ENCODE results near the gene LPA.
"Not testable (repeated sequence)": the region's sequence is repeated elsewhere in the genome, so short reads cannot be mapped to it uniquely, and the experiment has no call there.

LPA gene

DNA sequence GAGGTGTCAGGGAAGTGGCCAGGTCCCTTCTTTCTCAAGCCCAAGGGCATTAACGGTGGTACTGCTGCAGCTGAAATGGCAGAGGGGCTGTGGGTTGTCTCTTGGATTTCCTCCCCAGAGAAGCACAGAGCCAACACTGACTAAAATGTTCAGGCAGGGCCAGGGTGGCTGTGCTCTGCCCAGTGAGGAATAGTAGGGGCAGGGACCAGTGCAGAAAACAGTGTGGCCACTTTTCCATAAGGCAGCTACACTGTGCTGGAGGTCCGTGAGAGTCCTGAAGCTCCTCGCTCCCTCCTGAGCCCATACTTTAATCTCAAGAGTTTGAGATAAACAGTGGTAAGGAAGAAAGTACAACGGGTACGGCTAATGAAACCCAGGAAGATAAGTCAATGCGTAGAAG lies 4.5 kb downstream of the LPA start:
- DNase-seq: no peak

DNA sequence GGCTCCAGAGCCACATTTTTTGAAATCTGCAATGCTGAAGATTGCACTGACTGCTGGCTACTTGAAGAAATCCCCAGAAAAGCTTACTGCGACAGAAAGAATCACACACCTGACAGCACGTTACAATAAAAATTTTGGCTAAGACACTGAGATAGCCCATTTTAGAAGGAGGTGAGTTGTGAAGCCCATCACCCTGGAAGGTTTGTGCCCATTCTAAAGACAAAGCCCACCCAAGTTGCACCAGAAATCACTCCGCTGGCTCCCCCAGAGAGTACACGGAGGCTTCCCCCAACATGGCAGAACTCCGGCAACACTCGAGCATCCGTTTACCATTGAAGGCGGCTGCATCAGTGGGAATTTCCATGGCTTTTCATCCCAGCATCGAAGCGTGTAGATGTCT lies 29.4 kb downstream of the LPA start:
- peak; percentile 57 for DNase-seq

DNA sequence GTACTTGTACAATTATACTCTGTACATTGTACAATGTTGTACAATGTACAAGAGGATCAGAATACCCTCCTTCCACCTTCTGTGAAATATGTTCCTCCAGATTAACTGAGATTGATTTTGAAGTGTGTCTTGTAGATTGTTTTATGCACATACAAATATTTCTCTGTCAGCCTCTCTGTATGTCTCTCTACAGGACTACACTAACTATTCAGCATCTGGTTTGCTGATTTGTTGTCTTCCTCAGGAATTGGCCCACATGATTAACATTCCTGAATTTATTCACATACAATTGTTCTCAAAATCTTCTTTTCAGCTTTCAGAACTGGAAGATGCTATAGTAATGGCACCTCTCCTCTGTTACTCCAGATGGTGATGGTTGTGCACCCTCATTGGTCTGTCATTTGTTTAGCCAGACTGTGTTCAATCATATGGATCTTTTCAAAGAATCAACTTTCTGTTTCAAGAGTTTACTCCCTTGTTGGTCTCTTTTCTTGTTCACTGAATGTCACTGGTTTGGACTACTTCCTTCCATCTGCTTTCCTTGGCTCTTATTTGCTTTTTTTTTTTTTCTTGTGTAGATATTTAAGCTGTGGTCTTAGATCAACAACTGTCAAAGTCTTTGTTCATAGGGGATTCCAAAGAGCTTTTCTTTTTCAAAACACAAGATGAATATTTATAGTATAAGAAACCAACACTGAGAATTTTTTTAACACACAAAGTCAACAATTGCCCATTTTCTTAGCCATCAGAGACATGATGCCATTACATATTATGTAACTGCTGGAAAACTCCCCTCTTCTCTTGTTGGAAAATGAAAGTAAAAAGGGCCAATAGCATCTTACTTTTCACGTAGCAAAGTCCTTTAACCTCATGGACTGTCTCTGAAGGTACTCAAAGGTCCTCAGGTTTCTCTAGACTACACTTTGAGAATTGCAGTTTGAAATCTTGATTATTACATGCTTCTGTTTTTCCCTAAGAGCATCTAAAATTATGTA lies 67.9 kb downstream of the LPA start:
- no peak for DNase-seq

DNA sequence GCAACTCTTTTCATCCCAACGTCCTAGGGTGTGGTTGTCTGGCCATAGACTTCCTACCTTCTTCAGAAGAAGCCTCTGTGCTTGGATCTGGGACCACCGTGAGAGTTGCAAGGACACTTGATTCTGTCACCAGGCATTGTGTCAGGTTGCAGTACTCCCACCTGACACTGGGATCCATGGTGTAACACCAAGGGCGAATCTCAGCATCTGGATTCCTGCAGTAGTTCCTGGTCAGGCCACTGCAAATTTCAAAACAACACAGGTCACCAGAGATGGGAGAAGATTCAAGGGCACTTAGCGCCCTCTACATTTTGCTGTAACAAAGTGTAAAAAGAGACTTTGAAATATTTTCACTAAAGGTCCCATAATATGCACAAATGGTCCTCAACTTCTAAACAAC lies 68.8 kb downstream of the LPA start:
- DNase-seq: not testable (repeated sequence)

DNA sequence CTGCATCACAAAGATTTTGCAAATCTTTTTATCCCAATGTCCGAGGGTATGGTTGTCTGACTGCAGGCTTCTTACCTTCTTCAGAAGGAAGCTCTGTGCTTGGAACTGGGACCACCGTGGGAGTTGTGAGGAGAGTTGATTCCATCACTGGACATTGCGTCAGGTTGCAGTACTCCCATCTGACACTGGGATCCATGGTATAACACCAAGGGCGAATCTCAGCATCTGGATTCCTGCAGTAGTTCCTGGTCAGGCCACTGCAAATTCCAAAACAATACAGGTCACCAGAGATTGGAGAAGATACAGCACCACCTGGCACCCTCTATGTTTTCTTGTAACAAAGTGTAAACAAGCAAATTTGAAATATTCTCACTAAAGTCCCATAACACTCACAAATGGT lies 77.7 kb downstream of the LPA start:
- DNase-seq: no peak

DNA sequence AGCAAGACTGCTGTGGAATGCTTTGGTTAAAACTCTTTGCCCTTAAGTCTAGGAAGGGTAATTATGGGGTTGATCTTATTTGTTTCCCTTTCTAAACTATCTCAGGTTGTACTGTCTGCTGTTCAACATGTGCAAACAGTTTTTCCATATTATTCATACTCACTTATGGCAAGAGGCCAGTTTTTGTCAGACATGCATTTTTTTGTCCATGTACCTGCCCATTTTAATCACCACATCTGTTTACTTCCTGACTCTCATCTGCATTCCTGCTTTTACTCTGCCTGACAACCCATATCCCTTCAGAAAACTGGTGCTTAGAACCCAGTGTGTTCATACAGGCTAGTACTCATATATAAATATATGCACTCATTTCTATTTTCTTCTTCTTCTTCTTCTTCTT lies 80.3 kb downstream of the LPA start:
- DNase-seq: no peak

DNA sequence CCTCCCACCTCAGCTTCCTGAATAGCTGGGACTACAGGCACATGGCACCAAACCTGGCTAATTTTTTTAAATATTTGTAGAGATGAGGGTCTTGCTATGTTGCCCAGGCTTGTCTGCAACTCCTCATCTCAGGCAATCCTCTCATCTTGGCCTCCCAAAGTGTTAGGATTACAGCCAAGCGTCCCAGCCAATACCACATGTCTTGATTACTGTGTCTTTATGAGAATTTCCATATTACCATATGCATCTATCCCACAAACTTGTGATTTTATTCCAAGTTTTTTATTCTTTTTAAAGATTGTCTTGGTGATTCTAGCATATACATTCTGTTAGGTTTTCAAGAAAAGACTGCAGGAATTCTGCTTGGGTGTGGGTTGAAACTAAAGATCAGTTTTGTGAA lies 82.7 kb downstream of the LPA start:
- DNase-seq: no peak

DNA sequence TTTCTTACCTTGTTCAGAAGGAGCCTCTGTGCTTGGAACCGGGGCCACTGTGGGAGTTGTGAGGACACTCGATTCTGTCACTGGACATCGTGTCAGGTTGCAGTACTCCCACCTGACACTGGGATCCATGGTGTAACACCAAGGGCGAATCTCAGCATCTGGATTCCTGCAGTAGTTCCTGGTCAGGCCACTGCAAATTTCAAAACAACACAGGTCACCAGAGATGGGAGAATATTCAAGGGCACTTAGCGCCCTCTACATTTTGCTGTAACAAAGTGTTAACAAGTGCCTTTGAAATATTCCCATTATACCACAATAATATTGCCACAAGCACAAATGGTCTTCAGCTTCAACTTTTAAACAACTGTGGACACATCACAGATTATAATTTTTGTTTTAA lies 85.6 kb downstream of the LPA start:
- DNase-seq: not testable (repeated sequence)

DNA sequence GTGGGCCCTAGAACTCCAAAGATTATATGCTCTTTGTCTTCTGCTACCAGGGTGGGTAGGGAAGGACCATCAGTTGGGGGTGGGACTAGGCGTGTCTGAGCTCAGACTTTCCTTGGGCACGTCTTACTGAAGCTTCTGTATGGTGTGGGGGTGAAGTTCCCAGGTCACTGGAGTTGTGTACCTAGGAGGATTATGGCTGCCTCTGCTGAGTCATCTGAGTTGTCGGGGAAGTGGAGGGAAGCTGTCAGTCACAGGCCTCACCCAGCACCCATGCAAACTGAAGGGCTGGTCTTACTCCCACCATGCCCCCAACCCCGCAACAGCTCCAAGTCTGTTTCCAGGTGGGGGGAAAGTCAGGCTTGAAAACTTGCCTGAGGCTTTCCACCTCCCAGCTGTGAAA lies 90.1 kb downstream of the LPA start:
- no peak for DNase-seq

DNA sequence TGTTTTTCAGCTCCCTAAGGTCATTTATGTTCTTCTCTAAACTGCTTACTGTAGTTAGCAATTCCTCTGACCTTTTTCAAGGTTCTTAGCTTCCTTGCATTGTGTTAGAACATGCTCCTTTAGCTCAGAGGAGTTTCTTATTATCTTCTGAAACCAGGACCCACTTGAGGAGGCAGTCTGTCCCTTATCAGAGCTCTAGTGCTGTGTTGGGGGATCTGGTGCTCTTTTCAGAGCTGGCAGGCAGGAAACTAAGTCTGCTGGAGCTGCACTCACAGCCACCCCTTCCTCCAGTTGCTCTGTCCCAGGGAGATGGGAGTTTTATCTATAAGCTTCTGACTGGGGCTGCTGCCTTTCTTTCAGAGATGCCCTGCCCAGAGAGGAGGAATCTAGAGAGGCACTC lies 92.9 kb downstream of the LPA start:
- DNase-seq: not testable (repeated sequence)

DNA sequence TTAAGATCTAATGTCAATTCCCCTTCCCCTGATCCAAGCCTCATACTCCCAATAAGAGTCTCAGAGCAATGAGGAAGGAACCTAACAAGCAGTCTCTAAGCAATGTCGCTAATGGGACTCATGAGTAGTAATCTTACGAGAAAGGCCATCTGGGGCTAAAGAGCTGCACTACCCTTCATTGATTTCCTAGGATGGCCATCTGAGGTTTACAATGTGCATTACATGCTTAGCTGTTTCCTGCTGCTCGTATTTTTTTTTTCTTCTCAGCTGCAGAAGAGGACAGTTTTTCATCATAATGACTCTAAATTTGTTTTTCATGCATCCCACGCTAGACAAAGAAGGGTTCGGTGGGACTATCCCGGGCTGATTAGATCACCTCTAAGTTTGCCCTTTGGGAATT lies 119.3 kb downstream of the LPA start:
- no peak for DNase-seq

DNA sequence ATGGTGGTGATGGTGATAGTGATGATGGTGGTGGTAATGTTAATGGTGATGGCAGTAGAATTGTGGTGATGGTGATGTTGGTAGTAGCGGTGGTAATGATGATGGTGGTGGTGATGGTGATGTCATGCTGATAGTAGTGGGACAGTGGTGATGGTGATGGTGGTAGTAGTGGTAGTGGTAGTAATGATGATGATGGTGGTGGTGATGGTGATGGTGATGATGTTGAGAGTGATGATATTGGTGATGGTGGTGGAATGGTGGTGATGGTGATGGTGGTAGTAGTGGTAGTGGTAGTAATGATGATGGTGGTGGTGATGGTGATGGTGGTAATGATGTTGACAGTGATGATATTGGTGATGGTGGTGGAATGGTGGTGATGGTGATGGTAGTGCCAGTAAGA lies 128.8 kb downstream of the LPA start:
- DNase-seq: no peak

DNA sequence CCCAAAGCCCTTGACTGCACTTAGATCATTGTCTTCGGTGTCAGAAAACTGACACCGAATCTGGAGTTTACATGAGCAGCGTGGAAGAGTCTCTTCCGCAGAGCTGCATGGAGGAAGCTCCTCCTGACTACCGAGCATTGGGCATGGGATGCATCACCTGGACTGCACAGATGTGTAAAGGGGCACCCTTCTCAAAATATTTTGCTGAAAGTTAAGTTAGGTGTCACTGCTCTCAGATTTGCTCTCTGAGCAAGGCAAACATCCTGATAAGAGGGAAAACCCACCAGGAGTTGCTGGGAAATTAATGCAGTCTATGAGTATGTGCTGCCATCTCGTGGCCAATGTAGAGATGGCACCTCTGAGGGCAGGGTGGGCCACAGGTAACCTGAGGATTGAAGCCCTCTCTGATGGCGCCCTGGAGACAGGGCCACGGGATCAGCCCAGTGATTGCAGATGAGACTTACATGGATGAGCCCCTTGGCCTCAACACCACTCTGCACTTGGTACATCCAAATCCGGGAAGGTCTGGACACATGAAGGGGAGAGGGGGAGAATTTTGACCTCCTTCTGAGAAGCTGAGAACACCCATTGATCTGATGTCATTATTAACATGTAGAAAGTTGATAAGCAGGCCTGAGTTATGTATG lies 129.9 kb downstream of the LPA start:
- peak; percentile 87 for DNase-seq

DNA sequence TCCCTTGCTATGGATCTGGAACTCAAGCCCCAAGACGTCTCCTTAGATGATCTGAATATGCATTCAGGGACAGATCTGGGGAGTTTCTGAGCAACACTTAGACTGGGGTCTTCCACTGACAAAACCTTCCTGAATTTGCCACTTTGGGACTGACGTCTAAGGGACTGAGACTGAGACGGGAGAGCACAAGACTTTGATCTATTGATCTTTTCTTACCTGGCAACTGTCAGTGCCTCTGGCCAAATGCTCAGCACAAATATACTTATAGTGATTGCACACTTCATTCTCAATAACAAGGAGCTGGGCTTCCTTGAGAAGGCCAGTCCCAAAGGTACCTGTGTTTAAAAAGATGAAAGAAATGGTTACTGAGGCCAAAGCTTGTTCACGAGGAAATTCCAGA lies 131.8 kb downstream of the LPA start:
- DNase-seq: no peak

DNA sequence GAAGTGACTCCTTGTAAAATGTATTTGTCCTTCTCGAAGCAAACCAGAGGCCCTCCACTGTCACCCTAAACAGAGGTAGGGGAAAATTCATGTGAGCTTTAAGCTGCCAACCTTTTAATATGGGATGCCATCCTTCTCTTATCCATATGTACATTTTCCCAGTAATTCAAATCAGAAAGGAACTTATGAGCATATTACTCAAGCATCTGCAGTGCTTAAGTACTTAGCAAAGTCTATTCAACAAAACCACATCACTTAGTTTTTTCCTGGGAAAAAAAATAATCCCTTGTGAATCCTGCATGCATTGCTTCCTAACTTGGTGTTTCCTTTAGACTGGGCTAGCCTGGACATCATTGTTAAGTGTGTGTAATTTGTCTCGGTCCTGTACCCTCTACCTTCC lies 132.2 kb downstream of the LPA start:
- no peak for DNase-seq

DNA sequence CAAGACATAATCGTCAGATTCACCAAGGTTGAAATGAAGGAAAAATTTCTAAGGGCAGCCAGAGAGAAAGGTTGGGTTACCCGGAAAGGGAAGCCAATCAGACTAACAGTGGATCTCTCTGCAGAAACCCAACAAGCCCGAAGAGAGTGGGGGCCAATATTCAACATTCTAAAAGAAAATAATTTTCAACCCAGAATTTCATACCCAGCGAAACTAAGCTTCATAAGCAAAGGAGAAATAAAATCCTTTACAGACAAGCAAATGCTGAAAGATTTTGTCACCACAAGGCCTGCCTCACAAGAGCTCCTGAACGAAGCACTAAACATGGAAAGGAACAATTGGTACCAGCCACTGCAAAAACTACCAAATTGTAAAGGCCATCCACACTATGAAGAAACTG lies 134.6 kb downstream of the LPA start:
- not testable (repeated sequence) for DNase-seq

DNA sequence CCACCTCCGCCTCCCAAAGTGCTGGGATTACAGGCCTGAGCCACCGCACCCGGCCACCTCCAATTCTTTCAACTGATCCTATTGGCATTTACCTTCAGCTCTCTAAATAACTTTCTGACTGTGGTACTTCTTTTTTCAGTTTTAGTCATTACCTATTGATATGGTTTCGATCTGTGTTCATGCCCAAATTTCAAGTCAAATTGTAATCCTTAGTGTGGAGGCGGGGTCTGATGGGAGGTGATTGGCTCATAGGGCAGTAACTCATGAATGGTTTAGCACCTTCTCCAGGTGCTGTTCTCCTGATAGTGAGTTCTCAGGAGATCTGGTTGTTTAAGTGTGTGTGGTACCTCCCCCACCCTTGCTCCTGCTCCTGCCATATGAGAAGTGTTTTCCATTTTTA lies 140.9 kb downstream of the LPA start:
- no peak for DNase-seq

DNA sequence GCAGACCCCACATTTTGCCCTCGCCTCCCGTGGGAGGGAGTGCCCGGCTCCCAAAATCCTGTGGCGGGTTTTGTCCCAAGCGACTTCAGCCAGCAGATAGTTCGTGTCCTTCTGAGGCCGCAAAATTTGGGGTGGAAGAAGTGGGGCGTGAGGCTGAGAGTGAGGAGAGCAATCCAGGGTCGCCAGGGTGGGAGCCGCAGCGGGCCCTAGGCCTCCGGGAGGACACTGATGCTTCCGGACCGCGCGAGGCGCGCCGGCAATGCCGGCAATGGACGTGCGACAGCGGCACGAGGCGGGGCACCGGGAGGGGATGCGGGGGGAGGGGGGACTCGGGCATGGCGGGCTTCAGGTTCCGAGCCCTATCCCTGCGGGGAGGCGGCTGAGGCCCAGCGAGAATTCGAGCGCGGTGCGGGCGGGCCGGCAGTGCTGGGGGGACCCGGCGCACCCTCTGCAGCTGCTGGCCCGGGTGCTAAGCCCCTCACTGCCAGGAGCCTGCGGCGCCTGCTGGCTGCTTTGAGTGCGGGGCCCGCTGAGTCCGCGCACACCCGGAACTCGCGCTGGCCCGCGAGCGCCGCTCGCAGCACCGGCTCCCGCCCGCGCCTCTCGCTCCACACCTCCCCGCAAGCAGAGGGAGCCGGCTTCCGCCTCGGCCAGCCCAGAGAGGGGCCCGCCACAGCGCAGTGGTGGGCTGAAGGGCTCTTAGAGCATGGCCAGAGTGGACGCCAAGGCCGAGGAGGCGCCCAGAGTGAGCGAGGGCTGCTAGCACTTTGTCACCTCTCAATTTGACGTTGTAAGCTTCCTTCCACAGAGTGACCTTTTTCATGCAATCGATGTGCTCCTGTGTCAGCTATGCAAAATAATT lies 143.8 kb downstream of the LPA start:
- peak; percentile 96 for DNase-seq

DNA sequence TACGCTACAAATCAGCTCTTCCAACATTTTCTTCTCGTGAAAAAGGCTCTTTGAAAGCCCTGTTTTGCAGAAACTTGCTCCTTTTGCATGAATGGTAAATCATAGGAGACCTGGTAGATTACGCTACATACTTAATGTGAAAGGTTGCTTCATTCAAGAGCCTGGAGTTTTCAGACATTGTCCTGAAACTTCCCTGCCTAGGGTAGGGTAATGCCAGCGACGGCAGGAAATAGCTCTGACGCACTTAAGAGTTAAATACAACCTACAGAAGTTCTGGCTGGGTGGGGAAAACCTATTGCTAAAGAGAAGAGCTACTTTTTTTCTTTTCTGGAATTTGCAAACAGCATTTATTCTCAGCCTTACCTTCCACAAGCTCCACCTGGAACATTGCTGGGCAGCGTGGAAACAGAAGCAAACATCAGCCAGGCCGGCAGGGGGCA lies 144.5 kb downstream of the LPA start:
- DNase-seq: no peak

DNA sequence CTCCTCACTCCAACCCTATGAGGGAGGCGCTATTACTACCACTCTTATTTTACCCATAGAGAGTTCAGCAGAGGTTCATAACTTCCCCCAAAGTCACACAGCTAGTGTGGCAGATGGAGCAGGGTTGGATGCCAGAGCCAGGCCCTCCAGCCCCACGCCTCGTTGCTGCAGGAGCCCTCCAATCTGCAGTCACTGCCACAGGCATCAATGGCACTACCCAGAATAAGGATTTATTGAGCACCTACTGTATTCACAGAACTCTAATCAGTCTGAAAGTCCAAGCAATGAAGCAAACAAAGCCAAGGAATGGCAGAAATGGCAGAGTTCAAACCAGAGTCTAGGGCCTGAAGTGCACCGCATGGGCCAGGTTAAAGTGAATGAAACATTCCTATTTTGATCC lies 144.9 kb downstream of the LPA start:
- no peak for DNase-seq

DNA sequence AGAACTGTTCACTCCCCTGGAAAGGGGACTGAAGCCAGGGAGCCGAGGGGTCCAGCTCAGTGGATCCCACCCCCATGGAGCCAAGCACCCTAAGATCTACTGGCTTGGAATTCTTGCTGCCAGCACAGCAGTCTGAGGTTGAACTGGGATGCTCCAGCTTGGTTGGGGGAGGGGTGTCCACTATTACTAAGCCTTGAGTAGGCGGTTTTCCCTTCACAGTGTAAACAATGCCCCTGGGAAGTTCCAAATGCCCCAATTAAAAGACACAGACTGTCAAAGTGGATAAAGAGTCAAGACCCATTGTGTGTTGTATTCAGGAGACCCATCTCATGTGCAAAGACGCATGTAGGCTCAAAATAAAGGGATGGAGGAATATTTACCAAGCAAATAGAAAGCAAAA lies 150.2 kb downstream of the LPA start:
- no peak for DNase-seq

DNA sequence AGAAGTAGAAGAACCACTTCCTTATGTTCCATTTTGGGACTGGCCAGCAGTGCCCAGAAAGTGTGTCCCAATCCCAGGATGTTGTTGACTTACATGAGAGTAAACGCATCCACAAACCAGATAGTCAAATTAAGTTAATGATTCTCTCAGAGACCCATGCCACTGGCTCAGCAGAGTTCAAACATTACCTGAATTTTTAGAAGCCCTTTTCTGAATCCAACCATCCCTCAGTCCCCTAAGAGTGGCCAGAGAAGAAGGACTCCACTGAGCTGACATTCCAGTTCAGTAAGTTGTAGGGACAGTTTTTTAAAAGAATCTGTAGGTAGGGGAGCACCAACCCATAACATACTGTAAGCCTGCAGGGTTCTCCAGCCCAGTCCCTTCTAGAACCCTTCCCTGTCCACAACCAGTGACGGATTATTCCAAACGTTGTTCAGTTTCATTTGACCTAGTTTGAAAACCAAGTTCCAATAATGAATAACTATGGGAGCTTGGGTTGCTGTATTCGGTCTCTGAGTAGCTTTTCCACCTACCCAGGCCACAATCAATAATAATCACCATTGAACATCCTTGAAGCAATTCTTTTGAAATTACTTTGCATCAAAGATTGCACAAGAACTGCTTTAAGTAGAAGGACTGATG lies 153.0 kb downstream of the LPA start:
- DNase-seq: no peak

DNA sequence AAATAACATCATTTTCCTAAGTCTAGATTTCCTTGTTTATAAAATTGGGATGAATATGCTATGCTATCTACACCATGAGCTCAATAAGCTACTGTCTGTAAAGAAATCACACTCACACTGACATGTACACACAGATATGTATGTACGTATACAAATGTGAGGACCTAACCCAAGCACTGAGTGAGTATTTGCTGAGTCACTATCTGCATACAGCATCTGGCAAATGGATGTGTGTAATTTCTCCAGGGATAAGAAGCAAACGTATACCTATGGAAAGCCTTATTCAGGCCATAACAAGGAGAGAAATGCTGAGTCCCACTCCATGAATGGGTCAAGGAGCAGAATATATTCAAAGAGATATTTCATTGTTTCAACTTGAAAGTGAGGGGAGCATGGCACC lies 153.9 kb downstream of the LPA start:
- no peak for DNase-seq

All from activated CD8-positive, alpha-beta memory T cell treated with anti-CD3 and anti-CD28 coated beads for 24 hours (primary cell).